HG03196 (cell line): Measurements from ENCODE around the gene GRIN2B.

ENCODE experiments used
- ATAC-seq: cut with Tn5 transposase; IDR thresholded peaks from one replicate; pipeline ENCODE4 v1.9.1; 2021; ENCODE audit not compliant: unreplicated experiment

GRIN2B gene

DNA sequence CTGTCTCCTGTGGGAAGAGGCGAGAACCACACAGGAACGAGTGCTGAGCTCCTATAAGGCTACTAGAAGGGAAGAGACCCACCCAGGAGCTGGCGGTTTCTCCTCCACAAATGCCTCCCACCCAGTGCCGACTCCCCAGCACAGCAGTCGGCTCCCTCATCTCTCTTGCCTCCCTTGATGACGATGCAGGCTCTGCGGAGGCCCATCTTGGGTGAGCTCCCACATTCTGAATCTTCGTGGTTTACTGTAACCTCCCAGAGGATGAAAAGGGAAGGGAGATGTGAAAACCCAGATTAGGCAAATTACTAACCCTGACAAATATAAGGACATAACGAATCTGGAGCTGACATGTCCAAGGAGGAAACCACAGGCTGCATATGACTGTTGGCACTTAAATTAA is 23.8 kb downstream of the GRIN2B start:
- no peak for ATAC-seq

DNA sequence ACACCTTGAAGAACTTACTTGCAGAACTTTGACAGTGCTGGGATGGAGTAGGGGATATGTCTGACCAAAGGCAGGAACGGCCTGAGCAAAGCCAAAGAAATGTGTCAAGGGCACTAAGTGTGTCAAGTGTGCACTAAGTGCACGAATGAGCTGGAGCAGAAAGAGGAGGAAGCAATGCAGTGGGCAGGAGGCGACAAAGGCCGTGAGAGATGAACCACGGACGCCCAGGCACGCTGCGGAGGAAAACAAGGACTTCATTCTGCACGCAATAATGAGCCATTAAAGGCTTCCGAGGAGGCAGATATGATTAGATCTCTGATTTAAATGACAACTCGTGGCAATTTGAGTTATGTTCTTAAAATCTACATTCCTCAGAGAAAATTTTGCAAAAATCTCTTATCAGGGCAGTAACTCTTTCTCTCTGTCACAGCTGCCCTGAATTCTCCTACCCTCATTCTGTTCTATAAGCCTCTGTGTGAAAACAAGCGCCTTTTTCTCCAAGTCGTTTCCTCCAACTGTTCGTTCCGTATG is 25.3 kb downstream of the GRIN2B start:
- no peak for ATAC-seq

DNA sequence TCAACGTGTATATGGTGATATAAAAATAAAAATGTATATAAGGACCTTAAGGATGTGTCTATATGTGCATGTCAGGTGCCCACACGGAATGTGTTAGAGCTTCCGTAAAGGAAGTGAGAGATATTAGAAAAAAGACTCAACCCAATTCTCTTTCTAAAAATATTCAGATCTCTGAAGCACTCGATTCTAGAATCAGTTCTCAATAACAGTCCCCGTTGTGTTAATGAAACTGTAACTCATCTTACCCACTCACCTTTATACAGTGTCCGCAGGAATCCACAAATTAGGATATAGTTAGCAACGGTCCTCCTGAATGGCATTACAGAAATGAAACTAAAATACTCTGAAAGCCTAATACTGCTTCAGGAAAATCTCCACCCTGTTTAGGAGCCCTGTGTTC is 29.3 kb downstream of the GRIN2B start:
- no peak for ATAC-seq

DNA sequence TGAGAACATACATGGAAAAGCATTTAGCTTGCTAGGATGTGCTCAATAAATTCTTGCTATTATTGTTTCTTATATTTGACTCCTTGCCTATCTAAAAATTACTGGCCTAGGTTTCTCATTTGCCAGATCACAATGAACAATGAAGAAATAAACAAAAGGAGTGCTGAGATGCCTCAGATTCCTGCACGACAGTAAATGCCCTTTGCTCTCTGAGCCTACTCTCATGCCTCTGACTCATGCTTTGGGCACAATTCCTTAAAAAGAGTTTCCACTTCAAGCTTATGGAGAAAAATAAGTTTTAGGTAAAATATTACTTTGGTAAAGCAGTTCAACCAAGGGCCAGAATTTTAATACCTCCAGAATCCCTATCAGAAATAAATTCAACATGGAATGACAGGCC is 30.9 kb downstream of the GRIN2B start:
- ATAC-seq = no peak

DNA sequence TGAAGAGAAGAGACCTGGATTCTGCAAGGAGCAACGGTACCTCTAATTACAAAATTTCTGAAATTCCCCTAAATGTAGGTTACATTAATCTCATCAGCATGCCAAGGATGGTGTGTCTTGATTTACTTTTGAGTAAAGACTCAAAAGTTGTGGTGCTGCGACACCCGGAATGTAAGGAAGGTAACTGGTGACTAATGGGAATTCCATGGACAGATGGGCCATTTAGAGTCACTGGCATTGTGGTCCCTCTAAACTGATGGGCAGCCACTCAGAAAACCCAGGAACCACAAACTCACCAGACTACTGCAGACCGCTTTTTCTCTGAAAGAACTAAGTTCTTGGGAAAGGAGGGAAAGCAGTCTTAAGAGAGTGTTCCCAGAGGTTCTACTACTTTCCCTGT is 32.8 kb downstream of the GRIN2B start:
- no peak for ATAC-seq

DNA sequence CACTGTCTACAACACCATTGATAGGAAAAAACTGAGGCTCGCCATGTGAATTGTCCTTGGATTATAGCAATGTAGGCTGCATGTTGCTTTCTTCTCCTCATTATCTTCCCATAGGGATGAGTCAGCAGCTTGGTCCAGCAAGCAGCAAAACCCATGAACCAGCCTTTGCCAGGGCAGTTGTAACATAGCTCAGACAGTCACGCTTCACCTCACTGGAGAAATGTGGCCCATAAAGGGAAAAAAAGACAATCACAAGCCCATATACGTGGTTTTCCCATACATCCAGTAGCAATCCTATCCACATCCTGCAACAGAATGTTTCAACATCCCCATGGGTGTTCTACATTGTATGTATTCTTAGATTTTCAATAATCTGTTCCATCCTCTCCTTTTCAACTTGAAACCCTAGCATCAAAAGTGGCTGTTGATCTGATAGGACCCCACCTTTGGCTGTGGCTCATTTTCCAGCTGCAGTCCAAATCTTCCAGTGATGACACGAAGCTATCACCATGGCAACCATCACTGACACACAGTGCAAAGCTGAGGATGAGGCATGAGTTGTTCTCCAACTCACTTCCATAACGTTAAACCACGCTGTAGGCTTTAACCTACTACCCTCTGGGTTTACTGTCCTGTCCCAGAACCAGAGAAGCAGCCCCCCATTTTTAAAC is 34.0 kb downstream of the GRIN2B start:
- no peak for ATAC-seq

DNA sequence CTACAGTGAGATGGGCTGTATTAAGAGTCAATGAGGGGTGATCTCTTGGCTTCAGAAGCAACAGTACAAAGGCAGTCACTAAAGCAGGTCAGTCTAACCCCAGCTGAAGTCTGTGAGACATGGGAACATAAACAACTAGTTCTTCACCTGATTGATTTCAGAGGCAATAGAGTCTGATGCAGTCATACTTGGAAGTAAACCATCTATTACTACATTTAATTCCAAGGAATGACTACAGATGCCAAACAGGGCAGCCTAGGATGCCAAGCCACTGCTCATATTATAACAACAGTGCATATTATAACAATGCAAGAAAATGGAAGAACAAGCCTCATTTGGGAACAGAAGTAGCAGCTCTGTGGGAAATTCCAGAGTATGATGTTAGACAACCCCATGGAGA is 35.8 kb downstream of the GRIN2B start:
- no peak for ATAC-seq

DNA sequence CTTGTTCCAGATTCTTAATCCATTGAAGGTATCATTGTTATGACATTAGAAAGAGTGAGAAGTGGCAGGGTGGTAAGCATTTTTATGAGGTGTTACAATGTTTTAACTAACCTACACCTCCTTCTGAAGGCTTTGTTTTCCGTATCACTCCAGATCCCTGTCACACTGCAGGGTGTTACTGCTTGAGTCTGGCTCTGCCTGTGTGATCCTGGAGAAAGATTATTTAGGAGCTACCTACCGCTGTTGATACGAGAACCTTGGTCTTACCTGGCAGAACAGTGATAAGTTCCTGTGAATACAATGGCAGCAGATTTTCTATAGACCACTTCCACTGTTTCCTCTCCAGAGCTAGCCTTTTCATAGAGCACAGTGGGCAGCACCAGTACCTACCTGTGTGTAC is 36.2 kb downstream of the GRIN2B start:
- no peak for ATAC-seq

DNA sequence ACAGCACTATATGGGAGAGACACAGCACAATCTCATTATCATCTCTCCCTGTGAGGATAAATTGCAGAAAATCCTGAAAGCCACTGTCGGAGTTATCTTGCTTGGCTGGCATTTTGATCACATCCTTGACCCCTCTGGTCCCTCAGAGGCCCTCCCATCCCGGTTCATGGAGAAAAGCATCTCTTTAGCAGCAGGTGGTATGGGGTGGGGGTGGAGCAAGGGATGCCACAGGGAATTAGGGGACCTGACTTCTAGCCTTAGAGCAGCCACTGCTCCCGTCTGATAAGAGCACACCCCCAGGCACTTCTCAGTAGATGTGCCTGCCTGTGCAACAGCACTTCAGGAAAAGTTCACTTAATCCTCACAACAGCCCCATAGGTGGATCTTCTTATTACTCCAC is 38.6 kb downstream of the GRIN2B start:
- no peak for ATAC-seq

DNA sequence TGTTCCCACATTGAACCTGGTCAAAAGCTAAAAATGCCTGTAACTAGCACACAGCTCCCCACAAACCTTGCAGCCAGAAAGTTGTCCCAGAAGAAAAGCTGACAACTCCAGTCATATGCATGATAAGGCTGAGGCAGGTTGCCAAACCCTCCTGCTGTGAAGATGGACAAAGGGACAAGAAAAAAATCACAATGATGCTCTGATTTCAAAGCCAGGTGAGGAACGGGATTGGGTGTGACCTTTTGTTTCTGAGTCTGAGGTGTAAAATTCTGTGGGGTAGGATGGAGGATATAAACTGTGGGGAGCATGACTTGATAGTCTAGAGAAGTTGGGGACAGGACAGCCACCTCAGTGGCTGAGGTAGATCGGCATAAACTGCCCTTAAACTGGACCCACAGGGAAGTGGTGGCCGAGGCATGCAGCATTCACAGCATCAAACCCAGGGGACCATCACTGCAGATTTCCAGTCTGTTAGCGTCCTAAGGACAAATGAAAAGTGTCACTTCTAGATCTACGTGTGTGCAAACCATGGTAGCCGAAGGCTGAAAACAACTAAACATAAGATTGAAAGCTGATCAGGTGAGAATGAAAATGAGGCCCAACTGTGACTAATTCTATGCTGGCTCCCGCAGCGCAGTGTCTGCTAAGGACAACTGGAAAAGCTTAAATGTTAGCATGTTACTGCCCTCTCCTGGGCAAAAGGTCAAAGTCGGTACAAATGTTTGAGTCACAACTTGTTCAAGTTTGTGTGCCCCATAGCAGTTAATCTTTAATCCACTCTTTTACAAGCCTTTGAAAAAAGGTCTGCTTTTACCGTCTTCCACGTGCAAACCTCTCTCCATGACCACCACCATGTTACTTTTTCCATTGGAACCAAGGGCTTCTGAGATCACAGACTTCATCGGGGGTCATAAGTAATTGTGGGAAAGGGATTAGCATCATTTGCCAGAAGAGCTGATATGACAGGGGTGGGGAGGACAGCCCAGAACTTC is 39.8 kb downstream of the GRIN2B start:
- ATAC-seq = no peak

DNA sequence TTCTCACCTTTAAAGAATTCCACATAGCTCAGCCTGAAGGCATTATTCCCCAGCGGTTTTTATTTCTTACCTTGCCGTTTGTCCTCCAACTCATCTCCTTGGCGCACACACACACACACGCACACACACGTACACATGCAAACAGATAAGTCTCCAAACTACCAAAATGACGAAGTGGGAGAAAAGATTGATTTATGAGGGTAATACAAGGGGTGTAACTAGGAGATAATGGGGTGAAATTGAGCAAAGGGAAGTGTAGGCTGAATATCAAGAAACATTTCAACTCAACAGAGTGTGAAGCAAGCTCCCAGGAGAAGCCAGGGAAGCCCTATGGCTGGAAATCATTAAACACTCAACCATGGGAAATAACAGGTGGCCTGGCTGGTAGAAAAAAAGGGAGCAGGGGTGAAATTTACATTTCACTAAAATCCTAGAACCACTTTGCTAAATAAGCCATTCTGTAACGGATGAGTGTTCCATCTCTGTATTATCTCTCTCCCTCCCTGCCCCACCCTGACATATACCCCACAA is 41.0 kb downstream of the GRIN2B start:
- ATAC-seq = no peak

DNA sequence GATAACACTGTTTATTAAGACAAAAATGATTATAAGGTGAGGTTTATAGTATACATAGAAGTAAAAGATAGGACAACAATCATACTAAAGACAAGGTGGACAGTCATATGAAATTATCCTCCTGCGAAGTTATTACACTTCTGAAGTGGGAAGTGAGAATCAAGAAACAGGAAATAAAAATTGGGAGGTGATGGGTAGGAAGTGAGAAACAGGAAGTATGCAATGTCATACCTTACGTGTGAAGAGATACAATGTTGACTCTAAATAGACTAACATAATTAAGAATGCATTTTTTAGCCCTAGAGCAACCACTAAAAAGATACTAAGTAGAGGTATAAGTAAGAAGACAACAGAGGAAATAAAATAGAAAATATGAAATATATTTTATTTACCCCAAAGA is 43.7 kb downstream of the GRIN2B start:
- ATAC-seq = no peak

DNA sequence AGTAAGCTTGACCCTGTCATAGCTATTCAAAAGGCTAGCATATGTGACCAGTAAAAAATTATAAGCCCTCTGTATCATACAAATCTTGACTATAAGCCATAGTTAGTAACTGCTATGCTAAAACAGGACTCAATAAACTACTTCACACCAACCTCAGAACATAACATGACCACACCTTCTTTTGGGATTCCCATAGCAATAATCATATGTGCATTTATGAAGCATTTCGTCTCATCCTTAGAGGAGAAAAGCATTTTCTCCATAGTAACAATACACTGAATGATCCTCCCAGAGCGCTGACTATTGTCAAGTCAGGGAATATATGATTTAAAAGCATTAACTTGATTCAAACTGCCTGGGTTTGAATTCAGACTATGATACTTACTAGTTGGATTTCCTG is 46.2 kb downstream of the GRIN2B start:
- ATAC-seq = no peak
